D341Med (cell line): ENCODE data around the gene E2F6.

ENCODE experiments used
- DNase-seq: peaks from one replicate; pipeline ENCODE4 v3.0.0; 2012; ENCODE audit warnings: low spot score

E2F6 gene

DNA sequence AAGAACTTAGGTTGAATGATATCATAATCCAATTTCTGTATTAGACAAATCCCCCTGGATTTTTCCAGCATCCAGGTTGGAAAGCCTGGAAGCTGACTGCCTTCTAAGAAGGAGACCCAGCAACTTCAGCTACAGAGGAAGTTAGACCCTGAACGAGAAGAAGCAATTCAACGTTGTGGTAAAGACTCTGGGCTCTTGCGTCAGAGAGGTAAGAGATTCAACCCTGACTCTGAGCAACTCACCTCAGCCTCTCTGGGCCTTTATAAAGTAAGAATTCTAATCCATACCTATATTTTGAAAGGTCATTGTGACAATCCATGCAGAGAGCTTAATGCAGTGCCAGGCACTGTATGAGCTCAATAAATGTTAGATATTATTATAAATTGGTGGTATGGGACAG is 9.7 kb downstream of the E2F6 start:
- DNase-seq = no peak

DNA sequence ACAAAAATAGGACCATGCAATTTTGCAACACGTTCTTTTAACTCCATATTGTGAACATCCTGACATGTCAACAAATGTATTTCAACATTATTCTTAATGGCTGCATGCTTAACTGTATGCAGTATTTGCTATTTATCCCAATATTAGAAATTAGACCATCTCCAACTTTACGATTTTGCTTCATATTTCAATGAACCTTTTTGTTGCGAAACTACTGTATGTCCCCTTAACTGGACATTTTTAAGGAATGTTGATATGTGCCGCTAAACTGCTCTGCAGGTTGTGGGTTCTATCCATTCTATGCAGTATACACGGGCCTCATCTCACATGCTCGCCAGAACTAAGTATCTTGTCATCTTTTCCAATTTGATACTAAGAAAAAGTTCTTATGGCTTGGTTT is 11.1 kb downstream of the E2F6 start:
- no peak for DNase-seq

DNA sequence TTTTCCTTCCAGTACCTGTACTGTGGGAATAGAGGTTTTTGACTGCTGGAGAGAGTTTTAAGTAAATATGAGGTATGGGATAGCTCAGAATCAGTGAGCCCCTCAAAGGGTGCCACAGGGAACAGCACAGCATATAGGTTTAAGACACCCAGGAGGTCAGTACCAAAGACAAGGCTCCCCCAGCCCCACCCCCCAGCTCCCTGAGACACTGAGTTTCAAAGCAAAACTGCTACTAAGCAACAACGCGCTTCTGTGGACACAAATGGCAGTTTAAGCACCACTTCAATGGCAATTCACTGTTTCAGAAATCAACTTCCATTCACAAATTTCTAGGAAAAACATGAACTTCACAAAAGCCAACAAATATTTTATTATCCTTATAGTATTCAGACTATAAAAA is 15.2 kb downstream of the E2F6 start:
- no peak for DNase-seq

DNA sequence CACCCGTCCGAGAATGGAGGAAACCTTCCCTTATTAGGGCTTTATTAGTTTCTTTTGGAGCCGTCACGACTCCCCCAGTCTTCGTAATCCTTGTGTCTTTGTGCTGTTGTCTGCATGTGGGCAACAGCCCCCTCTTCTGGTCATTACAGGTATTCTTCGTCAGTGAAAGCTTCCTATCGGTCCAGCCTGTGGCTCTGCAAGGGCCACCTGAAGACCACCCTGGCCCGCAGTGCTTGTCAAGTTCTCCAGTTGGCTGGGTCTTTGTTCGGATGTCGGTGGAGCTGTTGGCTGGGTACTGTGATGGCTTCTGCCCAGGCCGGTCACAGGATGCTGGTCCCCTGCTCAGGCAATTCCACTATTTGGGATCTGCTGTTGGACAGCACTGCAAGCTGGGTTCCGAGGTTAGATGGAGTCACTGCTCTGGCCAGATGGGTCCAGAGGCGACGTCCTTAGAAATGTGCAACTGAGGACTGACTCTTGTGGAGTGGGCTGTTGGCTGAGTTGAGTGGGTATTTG is 19.2 kb downstream of the E2F6 start:
- peak; percentile 73 for DNase-seq

DNA sequence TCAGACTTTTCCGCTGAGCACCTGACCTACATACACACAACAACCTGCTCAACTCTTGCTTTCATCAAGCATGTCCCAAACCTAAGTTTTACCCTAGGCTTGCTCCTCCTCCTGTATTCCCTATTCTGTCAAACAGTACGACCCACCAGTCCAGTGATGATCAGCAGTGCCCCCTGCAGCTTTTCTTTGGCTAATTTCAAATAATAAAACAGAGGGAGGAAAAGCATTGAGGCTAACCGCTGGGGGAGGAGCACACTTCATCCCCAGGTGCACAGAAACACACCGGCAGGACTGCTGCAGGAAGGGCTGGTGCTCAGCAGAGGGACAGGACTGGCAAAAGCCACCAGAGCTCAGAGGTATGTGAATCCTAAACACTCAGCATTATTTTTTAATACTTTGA is 21.2 kb downstream of the E2F6 start:
- no peak for DNase-seq

DNA sequence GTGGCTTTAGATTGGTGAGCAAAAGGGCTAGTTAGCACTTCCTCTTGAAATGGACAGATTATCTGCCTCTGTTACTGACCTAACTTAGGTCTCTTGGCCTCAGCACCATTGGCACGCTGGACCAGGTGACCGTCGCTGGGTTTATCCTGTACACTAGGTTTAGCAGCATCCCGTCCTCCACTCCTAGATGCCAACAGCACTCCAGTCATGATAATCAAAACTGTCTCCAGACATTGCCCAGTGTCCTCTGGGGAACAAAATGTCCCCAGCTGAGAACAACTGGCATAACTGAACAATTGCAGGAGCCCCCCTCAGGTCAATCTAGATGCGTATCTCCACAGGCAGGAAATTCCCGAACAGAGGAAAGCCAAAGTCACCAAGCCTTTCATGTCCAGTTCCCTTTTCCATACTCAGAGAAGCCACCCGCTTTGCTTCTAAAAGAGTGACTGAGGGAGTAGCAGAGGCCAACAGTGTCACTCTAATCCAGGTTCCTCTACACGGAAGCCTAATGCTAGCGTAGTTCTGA is 27.3 kb downstream of the E2F6 start:
- no peak for DNase-seq

DNA sequence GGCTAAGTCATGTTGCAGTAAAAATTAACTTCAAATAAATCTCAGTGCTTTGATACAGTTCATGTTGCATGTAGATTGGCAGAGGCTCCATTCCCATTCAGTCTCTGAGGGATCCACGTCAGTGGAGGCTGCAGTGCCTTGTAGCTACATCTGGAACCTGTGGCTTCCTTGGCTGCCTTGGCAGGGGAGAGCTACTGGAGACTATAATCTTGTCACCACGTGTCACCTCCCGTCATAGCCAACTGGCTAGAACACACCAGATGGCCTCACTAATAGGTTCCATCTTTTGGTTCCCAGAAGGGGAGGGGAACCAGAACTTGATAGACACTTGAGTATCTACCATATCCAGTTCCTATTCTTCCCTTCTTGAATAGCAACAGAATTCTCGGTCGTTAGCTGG is 28.4 kb downstream of the E2F6 start:
- DNase-seq = peak; percentile 50

DNA sequence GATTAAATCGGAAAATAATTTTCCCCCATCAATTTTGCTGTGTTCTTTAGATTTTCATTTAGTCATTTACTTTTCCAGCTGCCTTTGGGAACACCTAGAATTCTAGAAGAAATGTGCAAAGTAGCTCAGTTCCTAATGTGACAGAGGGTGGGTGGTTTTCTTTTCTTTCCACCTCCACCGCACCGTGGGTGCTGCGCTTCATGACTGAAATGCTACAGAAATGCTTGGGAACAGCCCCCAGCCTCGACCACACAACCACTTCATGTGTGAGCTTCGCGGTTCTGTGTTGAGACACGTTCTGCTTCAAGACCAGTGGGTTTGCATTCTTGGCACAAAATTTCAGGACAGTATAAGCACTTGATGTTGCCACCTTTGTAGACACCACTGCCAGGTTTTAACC is 30.9 kb downstream of the E2F6 start:
- no peak for DNase-seq

DNA sequence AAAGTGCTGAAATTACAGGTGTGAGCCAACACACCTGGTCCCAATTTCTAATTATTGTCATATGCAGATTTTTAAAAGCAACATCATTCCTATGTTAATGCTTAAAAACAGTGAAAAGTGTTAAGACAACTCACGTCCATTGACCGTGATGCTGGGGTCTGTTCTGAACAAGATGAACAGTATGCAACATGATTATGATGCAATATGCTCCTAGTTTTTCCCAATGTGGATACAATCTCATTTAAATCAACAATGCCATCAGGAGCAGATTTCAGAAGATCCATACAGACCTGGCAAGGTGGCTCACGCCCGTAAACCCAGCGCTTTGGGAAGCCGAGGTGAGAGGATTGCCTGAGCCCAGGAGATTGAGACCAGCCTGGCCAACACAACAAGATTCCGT is 31.5 kb downstream of the E2F6 start:
- DNase-seq = no peak

DNA sequence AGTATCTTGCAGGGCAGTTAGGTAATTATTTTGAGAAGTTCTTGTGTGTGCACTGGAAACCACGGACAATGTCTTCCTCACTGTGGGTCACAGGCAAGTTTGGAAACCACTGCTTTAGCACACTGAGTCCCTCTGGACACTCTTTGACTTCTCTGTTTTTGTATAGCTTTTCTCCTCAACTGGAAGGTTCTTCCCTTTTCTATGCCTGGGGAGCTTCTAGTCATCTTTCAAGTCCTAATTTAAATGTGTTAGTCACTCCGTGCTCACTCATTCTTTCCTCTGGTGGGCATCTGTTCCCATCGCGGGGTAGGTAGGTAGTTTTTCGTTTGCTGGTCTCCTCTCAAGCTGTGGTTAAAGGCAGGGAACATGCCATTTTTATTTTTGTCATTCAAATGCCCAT is 32.1 kb downstream of the E2F6 start:
- no peak for DNase-seq

DNA sequence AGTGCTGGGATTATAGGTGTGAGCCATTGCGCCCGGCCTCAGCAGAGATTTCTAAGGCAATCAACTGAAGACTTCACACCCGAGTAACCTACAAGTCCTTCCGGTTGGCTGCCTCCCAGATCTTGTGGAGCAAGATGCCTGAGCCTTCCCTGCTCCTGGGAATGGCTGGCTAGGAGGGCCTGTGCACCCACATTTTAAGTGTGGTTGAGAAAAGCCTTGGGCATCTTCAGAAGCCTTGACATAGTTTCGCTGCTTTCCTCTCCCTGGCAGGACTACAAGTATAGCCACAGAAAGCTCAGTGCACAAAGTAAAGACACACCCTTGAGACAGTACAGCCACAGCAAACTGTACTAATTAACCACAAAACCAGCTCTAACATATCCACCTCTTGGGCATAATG is 35.2 kb downstream of the E2F6 start:
- no peak for DNase-seq

DNA sequence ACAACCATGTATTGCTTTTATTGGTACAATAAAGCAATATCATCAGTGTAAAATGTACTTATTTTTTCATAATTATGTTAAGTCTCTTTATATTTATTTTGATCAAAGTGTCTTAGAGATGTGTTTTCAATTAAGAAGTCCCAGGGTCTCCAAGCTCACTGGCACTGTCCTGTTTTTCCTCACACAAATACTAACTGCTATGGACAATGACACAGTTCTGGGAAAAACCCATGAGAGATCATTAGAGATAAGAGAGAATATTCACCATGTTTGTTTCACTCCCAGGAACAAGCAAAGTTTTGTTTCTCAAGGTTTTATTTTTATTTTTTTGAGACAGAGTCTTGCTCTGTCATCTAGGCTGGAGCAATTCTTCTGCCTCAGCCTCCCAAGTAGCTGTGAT is 38.7 kb downstream of the E2F6 start:
- no peak for DNase-seq

DNA sequence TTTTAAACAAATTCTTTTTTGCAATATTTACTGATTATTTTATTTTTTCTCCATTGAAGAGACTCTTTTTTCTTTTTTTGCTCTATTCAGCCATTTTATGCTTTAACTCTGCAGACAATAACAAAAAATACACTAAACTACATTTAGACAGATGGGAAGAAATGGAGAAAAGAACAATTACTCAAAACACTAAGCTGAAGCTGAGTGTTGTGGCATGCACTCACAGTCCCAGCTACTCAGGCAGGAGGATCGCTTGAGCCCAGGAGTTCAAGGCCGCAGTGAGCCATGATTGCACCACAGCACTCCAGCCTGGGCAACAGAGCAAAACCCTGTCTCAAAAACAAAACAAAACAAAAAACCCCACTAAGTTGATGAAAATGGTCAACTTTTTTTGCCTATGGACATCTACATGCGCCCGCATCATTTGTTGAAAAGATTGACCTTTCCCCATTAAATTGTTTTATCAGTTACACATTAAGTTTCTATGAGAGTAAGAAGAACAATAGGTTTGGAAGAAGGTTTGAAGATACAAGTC is 43.0 kb downstream of the E2F6 start:
- DNase-seq = no peak

DNA sequence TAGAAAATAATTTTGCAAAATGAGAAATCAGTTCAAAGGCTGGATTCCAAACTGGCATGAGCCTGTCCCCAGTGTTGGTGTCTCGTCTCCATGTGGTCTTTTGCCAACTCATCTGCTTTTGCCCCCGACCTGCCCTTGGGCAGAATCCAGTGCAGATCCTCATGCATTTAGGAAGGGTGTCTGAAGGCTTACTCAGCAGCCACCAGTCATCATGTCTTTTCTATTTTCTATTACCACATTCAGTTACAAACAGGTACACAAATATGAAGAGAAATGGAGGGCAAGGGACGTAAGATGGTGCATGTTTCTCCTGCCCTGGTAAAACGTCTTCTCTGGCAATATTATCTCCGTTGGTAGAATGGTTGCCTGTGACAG is 43.5 kb downstream of the E2F6 start:
- DNase-seq = no peak

DNA sequence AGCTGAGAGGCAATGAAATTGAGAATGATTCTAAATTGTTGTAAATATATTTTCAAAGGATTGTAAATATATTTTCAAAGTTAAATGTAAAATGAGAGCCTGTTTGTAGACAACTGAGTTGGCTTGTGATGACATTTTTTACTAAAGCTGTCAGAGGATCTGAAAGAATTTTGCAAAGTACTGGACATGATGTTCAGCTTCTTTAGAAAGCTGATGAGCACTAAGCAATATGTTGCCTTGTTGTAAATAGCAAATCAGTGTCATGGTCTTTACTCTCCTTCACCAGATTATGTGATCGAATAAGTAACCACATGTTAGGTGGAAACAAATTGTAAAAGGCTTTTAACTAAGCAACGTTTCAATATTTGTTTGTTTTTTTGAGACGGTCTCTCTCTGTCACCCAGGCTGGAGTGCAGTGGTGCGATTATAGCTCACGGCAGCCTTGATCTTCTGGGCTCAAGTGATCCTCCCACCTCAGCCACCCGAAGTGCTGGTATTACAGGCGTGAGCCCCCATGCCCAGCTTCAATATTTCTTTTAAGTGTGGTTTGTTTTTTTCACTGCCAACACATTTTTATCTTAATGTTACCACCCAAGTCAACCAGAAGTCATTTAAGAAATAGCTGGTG is 44.0 kb downstream of the E2F6 start:
- no peak for DNase-seq

DNA sequence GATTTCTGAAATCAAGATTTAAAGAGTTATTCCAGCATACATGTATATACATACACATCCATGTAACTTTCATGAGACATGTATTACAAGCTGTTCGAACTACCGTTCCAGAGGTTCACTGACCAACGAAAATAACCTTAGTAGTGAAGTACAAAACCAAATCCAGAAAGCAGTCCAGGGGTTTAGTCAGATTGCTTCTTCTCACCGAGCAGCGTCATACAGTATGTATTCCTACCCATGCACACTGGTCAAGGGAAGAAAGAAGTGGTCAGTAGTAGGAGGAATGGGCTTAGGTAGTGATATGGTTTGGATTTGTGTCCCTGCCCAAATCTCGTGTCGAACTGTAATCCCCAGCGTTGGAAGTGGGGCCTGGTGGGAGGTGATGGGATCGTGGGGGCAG is 45.3 kb downstream of the E2F6 start:
- DNase-seq = no peak

DNA sequence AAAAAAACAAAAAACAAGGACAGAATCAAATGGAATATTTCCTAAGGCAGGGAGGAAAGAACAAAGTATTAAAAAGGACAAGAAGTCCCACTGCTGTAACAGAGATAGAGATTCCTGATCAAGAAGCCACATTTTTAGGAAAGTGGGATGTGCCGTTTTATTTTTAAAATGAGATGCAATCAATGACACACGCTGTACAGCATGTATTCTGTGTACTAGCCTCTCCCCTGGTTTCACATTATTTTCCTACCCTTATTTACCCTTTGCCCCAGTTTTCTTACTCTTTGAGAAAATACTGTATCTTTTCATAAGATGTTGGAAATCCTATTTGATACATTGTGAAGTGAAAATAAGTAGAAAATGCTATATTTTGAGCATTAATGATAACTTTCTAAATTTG is 45.8 kb downstream of the E2F6 start:
- no peak for DNase-seq

DNA sequence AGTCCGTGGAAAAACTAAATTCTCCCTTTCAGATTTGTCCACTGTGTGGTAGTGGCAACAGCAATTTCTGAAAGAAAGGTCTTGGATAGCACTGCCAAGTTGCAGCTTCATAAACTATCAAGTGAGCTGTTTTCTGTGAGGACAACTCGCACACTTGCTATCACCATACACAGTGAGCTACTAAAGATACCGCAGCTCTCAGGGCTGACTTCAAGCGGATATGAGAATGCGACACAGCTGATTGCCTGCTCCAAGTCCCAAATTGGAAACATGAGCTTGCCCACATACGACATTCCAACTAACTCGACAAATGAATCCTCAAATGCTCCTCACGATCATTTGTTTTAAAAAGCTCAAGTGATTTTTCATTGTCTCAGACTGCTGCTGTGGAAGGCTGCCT is 46.2 kb downstream of the E2F6 start:
- DNase-seq = no peak

DNA sequence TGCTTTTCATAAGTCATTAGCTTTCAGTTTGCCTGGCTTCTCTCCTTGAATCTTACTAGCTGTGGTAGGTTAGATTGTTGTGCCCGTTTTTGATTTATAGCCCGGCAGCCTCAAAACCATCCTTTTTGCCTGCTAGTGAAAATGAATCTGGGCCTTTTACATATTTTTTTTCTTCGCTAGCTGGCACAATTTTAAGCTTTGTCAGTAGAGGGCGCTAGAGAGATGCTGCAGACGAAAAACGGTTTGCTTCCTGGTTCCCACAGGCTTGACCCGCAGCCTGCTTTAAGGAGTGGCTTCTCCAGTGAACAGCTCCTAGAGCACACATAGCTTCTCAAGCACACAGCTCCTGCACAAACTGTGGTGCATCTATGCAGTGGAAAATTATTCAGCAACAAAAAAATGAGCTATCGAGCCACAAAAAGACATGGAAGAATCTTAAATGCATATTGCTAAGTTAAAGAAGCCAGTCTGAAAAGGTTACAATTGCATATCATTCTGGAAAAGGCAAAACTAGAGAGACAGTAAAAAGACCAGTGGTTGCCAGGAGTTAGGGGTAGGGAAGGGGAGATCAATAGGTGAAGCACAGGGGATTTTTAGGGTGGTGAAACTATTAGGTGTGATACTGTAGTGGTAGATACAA is 47.9 kb downstream of the E2F6 start:
- DNase-seq = no peak

DNA sequence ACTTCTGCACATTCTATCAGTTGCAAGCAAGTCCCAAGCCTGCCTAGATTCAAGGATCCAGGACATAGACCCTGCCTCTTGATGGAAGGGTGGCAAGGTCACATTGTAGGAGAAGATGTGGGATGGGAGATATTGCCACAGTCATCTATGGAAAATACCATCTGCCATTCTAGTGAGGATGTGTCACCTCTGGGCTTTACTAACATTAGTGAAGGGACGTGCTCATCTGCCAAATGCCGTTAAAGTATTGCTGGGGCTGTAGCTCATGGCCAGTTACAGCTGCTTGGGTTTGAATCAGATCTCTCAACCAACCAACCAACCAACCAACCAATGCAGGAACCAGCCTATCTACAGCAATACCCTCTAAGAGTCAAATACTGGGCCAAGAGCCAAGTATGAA is 49.0 kb downstream of the E2F6 start:
- no peak for DNase-seq

DNA sequence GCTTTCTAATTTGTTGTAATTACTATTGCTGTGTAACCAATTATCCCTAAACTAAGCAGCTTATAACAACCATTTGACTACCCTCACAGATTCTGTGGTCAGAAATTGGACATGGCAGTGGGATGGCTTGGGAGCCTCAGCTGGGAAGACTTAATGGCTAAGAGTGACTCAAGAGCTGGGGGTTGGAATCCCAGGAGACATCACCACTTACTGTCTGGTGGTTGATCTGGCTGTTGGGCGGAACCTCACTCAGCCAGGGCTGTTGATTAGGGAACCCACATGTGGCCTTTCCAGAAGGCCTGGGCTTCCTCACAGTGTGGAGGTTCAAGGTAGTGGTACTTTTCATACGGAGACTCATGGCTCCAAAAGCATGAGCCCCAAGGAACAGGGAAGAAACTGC is 49.8 kb downstream of the E2F6 start:
- DNase-seq = peak; percentile 50

DNA sequence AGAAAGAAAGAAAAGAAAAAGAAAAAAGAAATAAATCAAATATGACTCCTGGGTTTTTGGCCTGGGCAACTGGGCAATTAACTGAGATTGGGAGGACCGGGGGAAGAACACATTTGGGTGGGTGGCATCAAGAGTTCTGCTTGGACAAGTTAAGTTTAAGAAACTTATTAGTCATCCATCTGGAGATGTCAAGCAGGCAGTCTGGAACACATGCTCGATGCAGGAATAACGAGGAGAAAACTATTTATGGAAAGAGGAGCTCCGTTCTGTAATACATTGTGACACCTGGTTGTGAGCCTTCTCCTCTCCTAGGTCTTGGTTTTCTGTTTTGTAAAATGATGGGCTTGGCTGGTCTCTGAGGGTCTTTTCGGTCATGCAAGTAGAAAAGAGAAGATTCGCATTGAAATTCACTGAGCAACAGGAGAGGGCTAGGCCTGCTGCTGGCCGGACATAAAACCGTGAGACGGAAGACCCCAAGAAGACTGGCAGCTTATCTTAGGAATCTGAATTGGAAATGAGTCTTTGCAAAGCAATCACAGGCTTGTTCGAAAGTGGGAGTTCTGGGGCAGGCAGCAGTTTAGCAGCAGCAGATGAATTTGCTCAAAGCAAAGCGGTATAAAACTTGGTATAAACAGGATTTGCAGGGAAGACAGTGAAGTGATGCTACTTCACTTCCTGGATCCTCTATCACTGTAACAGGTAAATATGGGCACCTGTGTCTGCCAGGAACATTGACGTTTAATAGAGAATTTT is 51.4 kb downstream of the E2F6 start:
- DNase-seq = no peak

DNA sequence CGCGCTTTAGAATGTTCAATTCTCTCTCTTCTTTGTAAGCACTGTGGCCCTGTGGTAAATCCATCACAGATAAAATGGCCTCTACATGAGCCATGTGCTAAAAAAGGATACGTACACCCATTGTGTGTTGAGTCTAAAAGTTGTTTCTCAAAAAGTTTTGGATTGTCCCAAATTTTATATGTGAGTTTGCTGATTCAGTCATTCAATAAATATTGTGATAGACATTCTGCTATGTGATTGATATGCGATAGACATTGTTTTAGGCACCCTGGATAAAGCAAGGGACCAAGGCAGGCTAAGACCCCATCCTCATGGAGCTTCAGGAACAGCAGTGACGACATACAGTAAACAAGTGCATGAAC is 53.5 kb downstream of the E2F6 start:
- no peak for DNase-seq
